ENCODE measurements around the gene ZBTB18.
"Not testable (repeated sequence)": the region's sequence is repeated elsewhere in the genome, so short reads cannot be mapped to it uniquely, and the experiment has no call there.

ZBTB18 gene

GRCh38 chr1:244042293-244042692 is 8.8 kb upstream of the ZBTB18 start:
- no peak for DNase-seq

- DNase-seq, result no peak
Observed at GRCh38 chr1:244044423-244044822, 6.7 kb upstream of the ZBTB18 start.

GRCh38 chr1:244046254-244046653 is 4.8 kb upstream of the ZBTB18 start:
- DNase-seq, result not testable (repeated sequence)

- no peak for DNase-seq
Observed at GRCh38 chr1:244046907-244047611, 4.0 kb upstream of the ZBTB18 start.

- DNase-seq, result no peak
Observed at GRCh38 chr1:244047621-244048255, 3.3 kb upstream of the ZBTB18 start.

- DNase-seq, result peak; percentile 98
Observed at GRCh38 chr1:244048256-244049161, 2.6 kb upstream of the ZBTB18 start.

- DNase-seq, result peak; percentile 42
Observed at GRCh38 chr1:244049162-244050013, 1.7 kb upstream of the ZBTB18 start.

- peak; percentile 15 for DNase-seq
Observed at GRCh38 chr1:244050014-244050834, 859 bp upstream of the ZBTB18 start.

- no peak for DNase-seq
Observed at GRCh38 chr1:244052016-244052727, 1.1 kb downstream of the ZBTB18 start.

GRCh38 chr1:244052728-244053312 is 1.7 kb downstream of the ZBTB18 start:
- DNase-seq, result no peak

GRCh38 chr1:244053831-244054230 is 2.7 kb downstream of the ZBTB18 start:
- no peak for DNase-seq

GRCh38 chr1:244054247-244054923 is 3.3 kb downstream of the ZBTB18 start:
- DNase-seq, result no peak

GRCh38 chr1:244054924-244055263 is 3.8 kb downstream of the ZBTB18 start:
- no peak for DNase-seq

GRCh38 chr1:244056577-244056976 is 5.5 kb downstream of the ZBTB18 start:
- DNase-seq, result no peak

GRCh38 chr1:244057474-244058385 is 6.6 kb downstream of the ZBTB18 start:
- no peak for DNase-seq

GRCh38 chr1:244060117-244060516 is 9.0 kb downstream of the ZBTB18 start:
- no peak for DNase-seq

- no peak for DNase-seq
Observed at GRCh38 chr1:244060686-244061085, 9.6 kb downstream of the ZBTB18 start.

GRCh38 chr1:244062156-244062725 is 11.2 kb downstream of the ZBTB18 start:
- no peak for DNase-seq

- no peak for DNase-seq
Observed at GRCh38 chr1:244063498-244063897, 12.4 kb downstream of the ZBTB18 start.

Measured in stimulated activated CD4-positive, alpha-beta T cell treated with anti-CD3 and anti-CD28 coated beads, Interleukin-15, amount 100 ng/mL, for 24 hours (primary cell).